HepG2 (cell line): ENCODE results near the gene DPH5.

Source experiments
- CREM ChIP-seq, 2 experiments: sonication (generic) in 1 of 2; formaldehyde crosslinking in 1 of 2; IDR thresholded peaks; 2 replicates each; pipeline versions ENCODE4 v1.4.0 to v1.6.1; 2016 to 2020; ENCODE audit warnings: antibody characterized with exemption in 1 of 2, mild to moderate bottlenecking in 1 of 2, missing genetic modification reagents in 1 of 2
- CTCF ChIP-seq: sonication (generic); formaldehyde crosslinking; IDR thresholded peaks from 2 replicates; pipeline ENCODE4 v1.5.0; 2020; ENCODE audit warnings: mild to moderate bottlenecking, missing genetic modification reagents, moderate library complexity
- FOXK2 ChIP-seq: fragments of 450-650 bp; IDR thresholded peaks from 2 replicates; pipeline ENCODE4 v1.6.1; 2016
- LRRFIP1 ChIP-seq: sonication (generic); formaldehyde crosslinking; conservative IDR thresholded peaks from 2 replicates; pipeline ENCODE4 v1.4.0; 2020; ENCODE audit warnings: missing genetic modification reagents
- POLR2AphosphoS2 ChIP-seq: IDR thresholded peaks from 2 replicates; pipeline ENCODE4 v1.6.1; 2011; ENCODE audit warnings: low read depth, low read length, improper control_type of control experiment
- POLR2AphosphoS5 ChIP-seq: IDR thresholded peaks from 2 replicates; pipeline ENCODE4 v1.6.1; 2012; ENCODE audit warnings: low read depth, low read length
- PREB ChIP-seq: sonication (generic); formaldehyde crosslinking; IDR thresholded peaks from 2 replicates; pipeline ENCODE4 v1.4.0; 2020; ENCODE audit warnings: missing genetic modification reagents
- STAT5B ChIP-seq: sonication (generic); formaldehyde crosslinking; IDR thresholded peaks from 2 replicates; pipeline ENCODE4 v1.4.0; 2020; ENCODE audit warnings: missing genetic modification reagents
- TFE3 ChIP-seq: IDR thresholded peaks from 2 replicates; pipeline ENCODE4 v1.6.1; 2016
- U2AF2 ChIP-seq: fragments of 200-400 bp; formaldehyde crosslinking; IDR thresholded peaks from 2 replicates; pipeline ENCODE4 v1.6.1; 2017; ENCODE audit warnings: low read depth, mild to moderate bottlenecking, low read length
- USF2 ChIP-seq, 2 experiments: sonication (generic) in 1 of 2; formaldehyde crosslinking in 1 of 2; IDR thresholded peaks; 2 replicates each; pipeline versions ENCODE4 v1.5.1 to v1.6.1; 2011 to 2020; ENCODE audit warnings: borderline replicate concordance in 1 of 2, low read depth in 1 of 2, low read length in 1 of 2, mild to moderate bottlenecking in 1 of 2, missing genetic modification reagents in 1 of 2, moderate library complexity in 1 of 2
- ZNF275 ChIP-seq: sonication (generic); formaldehyde crosslinking; IDR thresholded peaks from 2 replicates; pipeline ENCODE4 v1.8.0; 2022; ENCODE audit warnings: missing genetic modification reagents, mild to moderate bottlenecking, inconsistent platforms, borderline replicate concordance
- ZNF790 ChIP-seq: sonication (generic); formaldehyde crosslinking; IDR thresholded peaks from 2 replicates; pipeline ENCODE4 v1.8.0; 2022; ENCODE audit warnings: missing genetic modification reagents, mild to moderate bottlenecking, borderline replicate concordance

- no peak for TF ChIP-seq CTCF
- TF ChIP-seq STAT5B (CRISPR knock-in tag), result no peak
- no peak for TF ChIP-seq POLR2AphosphoS5
- no peak for TF ChIP-seq ZNF790 (CRISPR knock-in tag)
- TF ChIP-seq CREM (IDR thresholded peaks at IDR 0.05), result no peak
- no peak for TF ChIP-seq CREM (CRISPR knock-in tag; IDR thresholded peaks at IDR 0.05)
- no peak for TF ChIP-seq U2AF2
- TF ChIP-seq FOXK2, result no peak
- TF ChIP-seq TFE3 (CRISPR knock-in tag), result no peak
- no peak for TF ChIP-seq ZNF275 (CRISPR knock-in tag)
- no peak for TF ChIP-seq POLR2AphosphoS2
- TF ChIP-seq USF2 (IDR thresholded peaks at IDR 0.05; ENCODE audit: low read depth, low read length), result no peak
- TF ChIP-seq USF2 (CRISPR knock-in tag; IDR thresholded peaks at IDR 0.05; ENCODE audit: borderline replicate concordance), result no peak
- TF ChIP-seq PREB (CRISPR knock-in tag), result no peak
- TF ChIP-seq LRRFIP1 (CRISPR knock-in tag), result no peak
Measured at GRCh38 chr1:101060992-101061391, 35.4 kb upstream of the DPH5 start.
